Measurements from ENCODE around the gene PARM1.

PARM1 gene

DNA sequence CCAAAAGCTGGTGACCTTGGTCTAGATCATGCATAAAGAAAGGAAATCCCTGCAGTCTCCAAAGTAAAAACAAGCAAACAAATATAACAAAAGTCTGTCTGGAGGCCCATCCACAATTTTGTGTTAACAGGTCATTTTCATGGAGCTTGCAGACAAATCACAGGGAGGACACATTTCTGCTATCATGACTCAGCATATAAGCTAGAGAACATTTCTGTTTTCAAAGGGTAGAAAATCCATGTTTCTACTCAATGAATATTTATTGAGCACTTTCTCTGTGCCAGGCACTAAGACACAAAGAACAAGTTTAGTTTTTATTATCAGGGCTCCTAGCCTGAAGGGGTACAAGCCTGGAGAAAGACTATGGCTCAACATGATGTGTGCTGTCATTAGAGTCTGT is 71.1 kb downstream of the PARM1 start:
- no peak for TF ChIP-seq JUND (IDR thresholded peaks at IDR 0.05; ENCODE audit: low read depth)
- no peak for DNase-seq (ENCODE audit: low read depth in 1 of 2, low spot score in 1 of 2)
- in situ Hi-C loops (cut with HindIII; ENCODE audit: low pct_unique_long_range_greater_than_20kb, low sequenced_read_pairs), result no loop called here

DNA sequence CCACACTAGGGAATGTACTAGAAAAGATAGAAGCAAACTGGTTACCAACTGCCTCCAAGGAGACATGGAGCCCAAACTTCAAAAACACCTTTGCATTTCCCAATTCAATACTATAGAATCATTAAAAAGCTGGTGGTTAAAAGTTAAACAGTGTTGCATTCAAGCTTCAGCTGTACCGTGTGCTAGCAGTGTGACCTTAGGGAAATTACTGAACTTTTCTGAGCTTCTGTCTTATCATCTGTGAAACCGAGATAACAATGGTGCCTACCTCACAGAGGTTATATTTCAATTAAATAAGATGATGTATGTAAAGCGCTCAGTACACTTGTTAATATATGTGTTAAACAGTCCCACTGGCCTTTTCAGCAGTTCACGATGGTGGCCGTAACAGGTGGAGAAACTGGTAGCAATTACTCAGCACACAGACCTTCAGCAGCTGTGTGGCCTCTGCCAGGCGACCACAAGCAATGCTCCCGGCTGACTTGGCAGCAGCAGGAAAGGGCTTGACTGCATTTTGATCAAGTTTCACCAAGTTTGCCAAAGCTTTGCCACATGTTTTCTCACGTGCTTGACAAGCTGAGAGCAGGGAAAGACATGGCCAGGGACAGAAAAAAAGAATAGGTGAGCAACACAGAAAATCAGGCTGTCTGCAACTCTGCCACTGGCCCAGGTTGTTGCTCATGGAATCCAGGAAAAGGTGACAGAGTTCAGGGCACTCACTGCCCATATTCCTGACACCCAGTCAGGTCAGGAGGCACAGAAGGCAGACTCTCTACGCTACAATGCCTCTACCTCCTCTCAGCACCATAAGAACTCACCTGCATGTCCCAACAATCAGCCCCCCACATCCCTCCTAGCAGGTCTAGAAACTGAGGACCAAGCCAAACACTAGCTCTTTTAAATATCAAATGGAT is 72.1 kb downstream of the PARM1 start:
- TF ChIP-seq JUND (IDR thresholded peaks at IDR 0.05; ENCODE audit: low read depth), result no peak
- no peak for DNase-seq (ENCODE audit: low read depth in 1 of 2, low spot score in 1 of 2)
- in situ Hi-C loops (cut with HindIII; ENCODE audit: low pct_unique_long_range_greater_than_20kb, low sequenced_read_pairs), result no loop called here

GRCh38 chr4:75005727-75006126 is 72.8 kb downstream of the PARM1 start:
- in situ Hi-C loops (cut with HindIII; ENCODE audit: low pct_unique_long_range_greater_than_20kb, low sequenced_read_pairs), result no loop called here
- TF ChIP-seq JUND (IDR thresholded peaks at IDR 0.05; ENCODE audit: low read depth), result no peak
- DNase-seq (ENCODE audit: low read depth in 1 of 2, low spot score in 1 of 2), result no peak

DNA sequence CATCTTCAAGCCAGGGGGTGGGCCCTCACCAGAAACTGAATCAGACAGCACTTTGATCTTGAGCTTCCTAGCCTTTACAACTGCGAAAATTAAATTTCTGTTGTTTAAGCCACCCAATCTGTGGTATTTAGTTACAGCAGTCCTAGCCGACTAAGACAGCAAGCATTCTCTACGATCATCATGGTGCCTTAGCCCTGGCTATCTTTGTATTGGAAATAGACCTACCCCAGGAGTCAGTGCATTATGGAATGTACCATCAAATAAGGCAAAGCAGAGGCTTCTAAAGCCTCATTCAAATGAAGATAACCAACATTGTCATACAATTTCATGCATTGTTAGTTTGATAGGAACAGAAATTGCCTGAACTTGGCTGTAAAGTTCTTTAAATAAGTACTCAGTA is 75.0 kb downstream of the PARM1 start:
- DNase-seq (ENCODE audit: low read depth in 1 of 2, low spot score in 1 of 2), result no peak
- TF ChIP-seq JUND (IDR thresholded peaks at IDR 0.05; ENCODE audit: low read depth), result no peak
- in situ Hi-C loops (cut with HindIII; ENCODE audit: low pct_unique_long_range_greater_than_20kb, low sequenced_read_pairs), result no loop called here

DNA sequence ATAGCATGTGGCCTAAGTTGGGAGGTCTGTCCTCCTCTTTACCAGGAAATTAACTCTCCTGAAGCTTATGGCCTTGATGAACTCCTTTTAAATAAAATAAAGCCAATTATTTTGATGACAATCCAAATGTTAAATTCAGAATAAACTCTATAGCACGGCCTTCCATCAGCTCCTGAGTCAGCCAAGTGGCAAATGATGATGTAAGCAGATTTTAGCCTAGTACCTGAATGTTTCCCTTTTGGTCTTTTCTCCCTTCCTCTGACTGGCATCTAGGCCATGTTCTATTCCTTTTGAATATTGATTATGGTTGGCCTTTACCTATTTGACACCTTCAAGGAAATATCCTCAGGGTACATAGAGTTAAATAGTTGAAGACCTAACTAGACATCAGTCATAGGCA is 76.2 kb downstream of the PARM1 start:
- in situ Hi-C loops (cut with HindIII; ENCODE audit: low pct_unique_long_range_greater_than_20kb, low sequenced_read_pairs), result no loop called here
- DNase-seq (ENCODE audit: low read depth in 1 of 2, low spot score in 1 of 2), result no peak
- no peak for TF ChIP-seq JUND (IDR thresholded peaks at IDR 0.05; ENCODE audit: low read depth)

DNA sequence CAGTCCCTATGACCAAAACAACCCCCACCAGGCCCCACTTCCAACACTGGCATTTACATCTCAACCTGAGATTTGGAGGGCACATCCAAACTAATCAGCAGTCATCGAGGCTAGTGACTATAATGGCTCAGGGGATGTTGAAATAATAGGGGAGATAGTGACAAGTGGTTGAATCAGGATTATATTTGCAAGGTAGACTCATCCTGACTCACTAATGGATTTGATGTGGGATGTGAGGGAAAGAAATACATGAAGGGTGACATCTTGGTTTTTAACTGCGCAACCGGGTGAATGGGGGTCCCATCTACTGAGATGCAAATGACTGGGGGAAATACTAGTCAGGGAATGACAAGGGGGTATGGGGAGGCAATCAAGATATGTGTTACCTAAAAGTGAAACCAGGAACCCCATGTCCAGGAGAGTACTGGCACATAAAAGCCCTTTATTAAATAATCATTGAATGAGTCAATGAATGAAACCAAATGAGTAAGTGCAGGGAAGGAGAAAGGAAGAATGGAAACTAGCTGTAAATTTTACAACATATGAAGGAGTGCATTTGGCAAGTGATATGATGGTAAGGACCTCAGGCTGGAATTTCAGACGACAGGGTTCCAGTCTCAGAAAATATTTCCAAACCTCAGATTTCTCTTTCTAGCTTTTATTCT is 78.3 kb downstream of the PARM1 start:
- in situ Hi-C loops (cut with HindIII; ENCODE audit: low pct_unique_long_range_greater_than_20kb, low sequenced_read_pairs), result no loop called here
- no peak for DNase-seq (ENCODE audit: low read depth in 1 of 2, low spot score in 1 of 2)

DNA sequence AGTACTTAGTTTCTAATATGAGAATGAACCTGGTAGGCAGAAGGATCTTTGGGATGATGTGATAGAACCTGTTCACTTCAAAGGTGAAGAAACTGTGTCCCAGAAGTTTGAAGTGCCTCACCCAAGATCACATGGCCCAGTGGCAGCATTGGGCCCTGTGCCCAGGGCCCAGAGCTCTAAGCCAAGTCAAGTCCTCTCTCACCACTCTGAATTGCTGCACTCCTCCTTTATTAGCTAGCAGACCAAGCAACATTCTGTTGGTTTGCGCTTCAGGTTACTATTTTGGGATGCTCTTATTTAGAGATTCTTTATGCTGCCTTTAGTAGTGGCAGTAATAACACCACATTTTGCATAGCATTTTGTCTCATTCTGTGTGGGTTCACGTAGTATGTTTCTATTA is 82.7 kb downstream of the PARM1 start:
- in situ Hi-C loops (cut with HindIII; ENCODE audit: low pct_unique_long_range_greater_than_20kb, low sequenced_read_pairs), result no loop called here

More for the DNA sequence above, 78.3 kb downstream of the PARM1 start:
- TF ChIP-seq JUND (IDR thresholded peaks at IDR 0.05; ENCODE audit: low read depth), result no peak

GRCh38 chr4:75016472-75016871 is 83.6 kb downstream of the PARM1 start:
- DNase-seq (ENCODE audit: low read depth in 1 of 2, low spot score in 1 of 2), result no peak
- no peak for TF ChIP-seq JUND (IDR thresholded peaks at IDR 0.05; ENCODE audit: low read depth)
- in situ Hi-C loops (cut with HindIII; ENCODE audit: low pct_unique_long_range_greater_than_20kb, low sequenced_read_pairs), result no loop called here

More for the DNA sequence above, 82.7 kb downstream of the PARM1 start:
- no peak for TF ChIP-seq JUND (IDR thresholded peaks at IDR 0.05; ENCODE audit: low read depth)
- no peak for DNase-seq (ENCODE audit: low read depth in 1 of 2, low spot score in 1 of 2)

DNA sequence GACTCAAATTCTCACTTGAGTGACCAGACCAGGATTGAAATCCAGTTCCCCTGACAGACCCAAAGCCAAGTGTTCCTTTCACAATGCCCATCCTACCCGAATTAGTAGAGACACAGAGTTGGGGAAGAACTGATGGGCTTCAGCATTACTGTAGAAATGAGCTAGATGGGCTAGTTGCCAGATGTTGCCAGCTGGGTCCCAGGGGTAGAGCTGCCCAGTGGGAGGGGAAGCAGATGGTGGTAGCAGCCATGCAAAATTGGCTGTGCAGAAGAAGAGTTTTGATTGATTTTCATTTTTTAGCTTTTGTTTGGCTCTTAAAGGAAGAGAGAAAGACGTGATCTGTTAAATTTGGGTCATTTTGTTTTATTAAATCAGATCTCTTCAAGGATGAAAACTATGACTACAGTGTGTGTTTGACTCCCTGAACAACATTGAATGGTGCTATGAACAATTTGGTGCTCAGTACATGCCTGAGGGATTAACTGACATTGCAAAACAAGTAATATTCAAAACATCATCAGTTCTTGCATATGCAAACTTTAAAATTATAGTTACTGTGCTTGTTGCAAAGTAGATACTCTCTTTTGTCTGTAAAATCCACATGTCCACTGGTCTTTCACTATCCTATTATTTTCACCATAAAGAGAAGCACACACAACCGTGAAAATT is 86.0 kb downstream of the PARM1 start:
- in situ Hi-C loops (cut with HindIII; ENCODE audit: low pct_unique_long_range_greater_than_20kb, low sequenced_read_pairs), result no loop called here
- DNase-seq (ENCODE audit: low read depth in 1 of 2, low spot score in 1 of 2), result no peak
- TF ChIP-seq JUND (IDR thresholded peaks at IDR 0.05; ENCODE audit: low read depth), result no peak

GRCh38 chr4:75025431-75025830 is 92.5 kb downstream of the PARM1 start:
- TF ChIP-seq JUND (IDR thresholded peaks at IDR 0.05; ENCODE audit: low read depth), result no peak
- in situ Hi-C loops (cut with HindIII; ENCODE audit: low pct_unique_long_range_greater_than_20kb, low sequenced_read_pairs), result no loop called here

DNA sequence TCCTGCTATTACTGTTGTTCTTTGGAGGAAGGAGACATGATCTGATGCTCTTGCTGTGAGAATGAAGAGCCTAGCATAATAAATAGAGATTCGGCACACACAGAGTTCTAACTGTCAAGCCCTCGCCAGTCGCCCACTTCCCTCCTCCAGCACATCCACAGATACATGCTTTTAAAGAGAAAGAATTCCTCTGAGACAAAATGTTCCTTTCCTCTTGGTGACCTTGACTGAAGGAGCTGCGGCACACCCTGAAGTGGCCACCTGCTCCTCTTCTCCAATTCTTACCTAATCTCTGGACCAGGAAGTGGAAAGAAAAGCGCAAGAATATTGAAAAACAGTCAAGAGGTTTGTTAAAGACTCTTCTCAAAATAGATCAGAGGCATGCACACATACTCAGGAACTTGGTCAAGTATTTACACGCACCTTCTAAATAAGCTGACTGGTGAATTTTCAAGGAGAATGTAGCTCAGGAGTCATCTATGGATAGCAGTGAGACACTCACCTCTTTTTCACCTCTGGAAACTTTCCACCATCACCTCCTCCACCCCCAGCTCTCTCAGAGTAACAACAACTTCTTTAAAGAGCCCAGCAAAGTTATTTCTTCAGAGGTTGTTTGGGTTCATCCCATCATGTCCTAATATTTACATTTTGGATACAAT is 95.4 kb downstream of the PARM1 start:
- DNase-seq (ENCODE audit: low read depth in 1 of 2, low spot score in 1 of 2), result no peak
- in situ Hi-C loops (cut with HindIII; ENCODE audit: low pct_unique_long_range_greater_than_20kb, low sequenced_read_pairs), result no loop called here
- TF ChIP-seq JUND (IDR thresholded peaks at IDR 0.05; ENCODE audit: low read depth), result no peak

More at GRCh38 chr4:75025431-75025830, 92.5 kb downstream of the PARM1 start:
- no peak for DNase-seq (ENCODE audit: low read depth in 1 of 2, low spot score in 1 of 2)

- no peak for TF ChIP-seq JUND (IDR thresholded peaks at IDR 0.05; ENCODE audit: low read depth)
- in situ Hi-C loops (cut with HindIII; ENCODE audit: low pct_unique_long_range_greater_than_20kb, low sequenced_read_pairs), result no loop called here
- DNase-seq (ENCODE audit: low read depth in 1 of 2, low spot score in 1 of 2), result no peak
Measured at GRCh38 chr4:75030028-75030427, 97.1 kb downstream of the PARM1 start.

Measured in T47D (cell line).